ENCODE results near the gene RPL22. TPM values are rescaled to one million over a fixed set of nuclear protein-coding genes. Genes with fewer than 3 reads are reported as not detected.
"Not testable (repeated sequence)": the region's sequence is repeated elsewhere in the genome, so short reads cannot be mapped to it uniquely, and the experiment has no call there.

RPL22 gene
- total RNA-seq, 1 experiment from 2014 or later: 298 TPM

DNA sequence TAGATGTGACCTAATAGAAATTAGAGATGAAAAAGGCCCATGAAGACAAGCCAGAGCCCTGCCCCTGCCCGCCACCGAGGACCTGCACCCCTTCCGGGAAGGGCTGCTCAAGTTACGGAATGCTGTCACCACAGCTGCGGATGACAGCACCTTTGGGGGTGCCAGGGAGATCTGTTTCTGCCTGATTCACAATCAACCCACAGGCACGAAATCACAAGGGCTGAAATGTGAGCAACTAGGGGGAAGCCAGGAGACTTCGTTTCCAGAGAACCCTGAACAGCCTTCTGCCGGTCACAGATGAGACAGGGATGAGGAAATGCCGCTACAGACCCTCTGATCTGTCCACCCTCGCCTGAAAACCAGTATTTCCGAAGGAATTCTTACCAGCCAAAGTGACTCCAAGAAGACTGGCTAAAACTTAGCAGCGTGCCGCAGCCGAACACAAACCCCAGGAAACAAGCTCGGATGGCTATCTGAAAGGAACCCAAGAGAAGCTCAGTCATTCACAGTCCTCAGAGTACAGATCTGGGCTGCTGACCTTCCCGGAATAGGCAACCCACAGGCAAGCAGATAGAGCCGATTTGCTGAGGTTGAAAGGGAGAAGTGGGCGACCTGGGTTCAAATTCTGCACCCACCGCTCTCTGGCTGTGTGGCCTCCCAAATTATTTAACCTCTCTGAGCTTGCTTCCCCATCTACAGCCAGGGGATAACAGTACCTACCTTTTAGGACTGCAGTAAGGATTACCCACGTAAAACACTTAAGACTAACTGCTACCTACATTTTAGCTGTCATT lies 35.3 kb upstream of the RPL22 start:
- DNase-seq (ENCODE audit: extremely low read depth, low read depth): no peak

DNA sequence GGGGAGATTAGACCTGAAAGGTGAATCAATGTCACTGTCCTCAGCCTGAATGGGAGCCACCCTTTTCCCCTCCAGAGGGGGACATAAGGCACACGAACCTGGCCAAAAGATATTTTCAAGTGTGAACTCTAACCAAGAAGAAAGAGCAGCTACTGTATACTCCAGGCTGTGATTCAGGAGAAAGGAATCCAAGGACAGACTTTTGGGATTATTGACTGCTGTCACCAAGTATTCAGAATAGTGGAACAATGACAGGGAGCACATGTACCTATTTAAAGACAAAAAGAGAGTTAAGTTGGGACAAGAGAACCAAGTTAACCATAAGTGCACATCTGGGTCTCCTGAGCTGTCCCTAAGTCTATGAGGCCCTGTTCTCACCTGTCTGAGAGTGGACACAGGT lies 34.0 kb upstream of the RPL22 start:
- DNase-seq (ENCODE audit: extremely low read depth, low read depth): no peak

DNA sequence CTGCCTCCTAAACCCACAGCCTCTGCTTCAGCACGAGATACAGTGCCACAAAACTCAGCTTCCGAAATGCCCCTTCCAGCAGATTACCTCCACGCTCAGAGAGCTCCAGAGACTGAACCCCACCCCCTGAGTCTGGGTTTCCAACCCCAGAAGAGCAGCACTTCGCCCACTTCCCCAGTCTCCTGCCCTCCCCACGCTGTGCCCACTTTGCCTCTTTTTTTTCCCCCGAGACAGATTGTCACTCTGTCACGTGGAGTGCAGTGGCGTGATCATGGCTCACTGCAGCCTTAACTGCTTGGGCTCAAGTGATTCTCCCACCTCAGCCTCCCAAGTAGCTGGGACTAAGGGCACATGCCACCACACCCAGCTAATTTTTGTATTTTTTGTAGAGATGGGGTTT lies 26.3 kb upstream of the RPL22 start:
- no peak for DNase-seq (ENCODE audit: extremely low read depth, low read depth)

DNA sequence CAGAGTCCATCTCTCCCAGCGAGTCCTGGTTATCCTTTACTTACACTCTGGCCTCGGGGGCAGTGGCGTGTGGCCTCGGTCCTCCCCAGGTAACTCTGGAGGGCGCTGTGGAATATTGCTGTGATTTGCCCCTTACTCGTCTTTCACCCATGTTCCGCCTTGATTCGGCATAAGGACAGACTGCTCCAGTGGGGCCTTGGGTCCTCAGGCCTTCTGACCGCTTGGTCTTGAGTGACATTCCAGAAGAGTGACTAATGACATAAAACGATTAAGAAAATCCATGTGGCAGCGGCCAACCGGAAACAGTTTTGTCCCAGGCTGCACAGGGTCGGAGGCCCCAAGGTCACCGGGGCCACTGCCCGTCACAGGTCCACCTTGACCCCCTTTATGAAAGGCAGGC lies 25.3 kb upstream of the RPL22 start:
- no peak for DNase-seq (ENCODE audit: extremely low read depth, low read depth)

DNA sequence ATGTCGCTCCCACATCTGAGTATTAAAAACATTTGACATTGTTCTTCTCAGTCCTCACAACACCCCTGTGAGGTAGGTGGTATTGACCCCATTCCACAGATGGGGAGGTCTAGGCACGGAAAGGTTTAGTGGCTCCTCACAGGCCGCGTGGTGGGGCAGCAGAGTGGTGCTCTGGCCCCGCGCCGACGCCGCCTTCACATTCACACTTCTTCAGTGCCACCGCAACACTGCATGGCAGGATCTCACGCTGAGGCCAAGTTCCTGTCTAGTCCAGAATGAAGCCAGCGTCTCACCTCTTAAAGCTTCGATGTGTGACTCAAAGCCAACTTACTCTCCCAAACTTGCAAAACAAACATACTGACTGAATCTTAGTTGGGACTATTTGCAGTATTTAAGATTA lies 24.2 kb upstream of the RPL22 start:
- DNase-seq (ENCODE audit: extremely low read depth, low read depth): no peak

DNA sequence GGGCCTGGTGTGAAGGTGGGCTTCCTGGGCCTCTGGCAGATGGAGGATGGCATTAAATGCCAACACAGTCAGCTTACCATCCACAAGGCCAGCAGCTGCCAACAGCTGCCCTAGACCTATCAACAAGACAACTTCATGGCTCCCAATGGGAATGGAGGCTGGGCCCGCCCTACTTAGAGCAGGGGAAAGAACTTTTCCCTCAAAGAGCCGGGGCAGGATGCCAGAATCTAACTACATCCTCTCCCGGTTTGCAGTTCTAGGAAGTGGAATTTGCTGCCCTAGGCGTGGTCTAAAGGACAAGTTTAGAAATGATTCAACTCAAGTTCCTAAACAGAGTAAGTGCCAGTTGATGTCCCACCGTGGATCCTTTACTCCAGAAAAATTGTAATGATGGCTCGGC lies 23.2 kb upstream of the RPL22 start:
- no peak for DNase-seq (ENCODE audit: extremely low read depth, low read depth)

DNA sequence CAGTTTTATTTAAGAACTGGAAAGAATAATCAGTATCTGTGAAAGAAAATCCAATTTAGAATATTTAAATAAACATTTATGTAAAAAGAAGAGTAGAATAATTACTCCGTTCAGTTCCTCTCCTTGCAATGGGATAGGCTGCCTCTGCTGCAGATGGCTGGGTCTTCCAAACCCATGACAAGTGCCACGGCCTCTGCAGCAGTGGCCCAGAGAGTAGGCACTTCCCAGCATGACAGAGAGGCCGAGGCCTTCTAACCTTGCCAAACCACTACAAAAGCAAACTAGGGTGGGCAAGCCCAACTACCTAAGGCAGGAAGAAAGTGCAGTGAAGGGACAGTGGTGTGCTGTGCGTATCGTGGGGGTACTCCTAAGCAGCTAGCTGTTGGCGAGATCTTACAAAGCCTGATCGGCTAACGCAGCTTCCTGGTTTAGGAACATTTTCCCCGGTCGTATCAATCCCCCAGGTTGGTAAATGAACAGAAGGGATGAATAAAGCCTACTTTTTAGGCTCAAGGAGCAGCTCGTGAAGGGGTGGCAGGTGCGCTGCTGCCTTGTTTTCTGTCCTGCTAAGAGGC lies 21.9 kb upstream of the RPL22 start:
- no peak for DNase-seq (ENCODE audit: extremely low read depth, low read depth)

DNA sequence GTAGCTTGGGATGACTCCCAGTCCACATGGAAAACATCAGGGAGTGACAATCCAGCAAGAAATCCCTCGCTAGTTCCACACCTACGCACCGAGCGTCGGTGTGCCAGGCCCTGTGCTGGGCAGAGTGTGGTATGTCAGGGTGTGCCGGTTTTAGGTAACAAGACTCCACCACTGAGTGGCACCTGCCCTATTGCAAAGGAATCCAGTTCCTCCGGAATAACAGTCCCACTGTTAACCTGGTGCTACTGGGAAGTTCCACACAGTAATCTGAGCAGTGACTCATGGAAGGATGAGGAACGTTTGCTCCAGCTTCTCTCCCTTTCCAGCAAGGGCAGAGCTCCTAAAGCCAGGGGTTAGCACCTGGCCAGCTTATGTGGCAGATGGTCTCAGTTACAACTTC lies 20.8 kb upstream of the RPL22 start:
- no peak for DNase-seq (ENCODE audit: extremely low read depth, low read depth)

DNA sequence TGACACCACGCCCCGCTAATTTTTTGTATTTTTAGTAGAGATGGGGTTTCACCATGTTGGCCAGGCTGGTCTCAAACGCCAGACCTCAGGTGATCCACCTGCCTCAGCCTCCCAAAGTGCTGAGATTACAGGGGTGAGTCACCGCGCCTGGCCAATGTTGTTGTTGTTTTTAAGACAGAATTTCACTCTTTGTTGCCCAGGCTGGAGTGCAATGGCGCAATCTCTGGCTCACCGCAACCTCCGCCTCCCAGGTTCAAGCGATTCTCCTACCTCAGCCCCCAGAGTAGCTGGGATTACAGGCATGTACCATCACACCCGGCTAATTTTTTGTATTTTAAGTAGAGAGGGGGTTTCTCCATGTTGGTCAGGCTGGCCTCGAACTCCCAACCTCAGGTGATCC lies 20.2 kb upstream of the RPL22 start:
- not testable (repeated sequence) for DNase-seq (ENCODE audit: extremely low read depth, low read depth)

DNA sequence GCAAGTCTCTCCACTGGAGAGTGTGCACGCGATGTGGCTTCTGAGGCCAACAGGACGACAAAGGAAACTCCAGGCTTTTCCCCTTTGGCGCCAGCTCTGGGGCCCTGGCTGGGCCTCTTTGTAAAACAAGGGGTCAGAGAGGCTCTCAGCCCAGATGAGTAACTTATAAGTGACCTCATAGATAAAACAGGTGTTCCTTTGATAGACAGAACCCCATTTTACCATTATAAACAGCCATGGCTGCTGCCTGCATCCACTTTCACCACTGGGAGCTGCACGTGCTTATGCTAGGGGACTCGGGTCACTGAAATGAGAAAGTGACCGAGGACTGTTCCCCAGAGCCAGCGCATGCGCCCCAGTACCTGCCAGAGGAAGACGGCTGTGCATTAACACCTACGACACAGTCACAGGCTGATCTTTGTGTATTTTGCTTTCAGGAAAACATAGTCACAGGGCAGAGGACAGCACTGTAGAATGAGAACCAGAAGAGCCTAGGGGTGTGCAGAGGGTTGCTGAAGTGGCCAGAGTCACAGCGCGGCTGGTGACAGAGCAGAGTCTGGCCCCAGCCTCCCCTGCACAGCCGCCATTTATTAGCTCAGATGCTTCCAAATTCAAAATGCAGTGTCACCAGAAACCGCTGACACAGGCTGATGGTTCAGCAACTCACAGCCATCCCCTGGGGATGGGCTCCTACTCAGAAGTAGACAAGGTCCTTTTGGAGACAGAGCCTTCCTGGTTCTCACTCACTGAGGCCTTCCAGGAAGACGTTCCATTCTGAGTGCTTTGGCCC lies 19.2 kb upstream of the RPL22 start:
- no peak for DNase-seq (ENCODE audit: extremely low read depth, low read depth)

DNA sequence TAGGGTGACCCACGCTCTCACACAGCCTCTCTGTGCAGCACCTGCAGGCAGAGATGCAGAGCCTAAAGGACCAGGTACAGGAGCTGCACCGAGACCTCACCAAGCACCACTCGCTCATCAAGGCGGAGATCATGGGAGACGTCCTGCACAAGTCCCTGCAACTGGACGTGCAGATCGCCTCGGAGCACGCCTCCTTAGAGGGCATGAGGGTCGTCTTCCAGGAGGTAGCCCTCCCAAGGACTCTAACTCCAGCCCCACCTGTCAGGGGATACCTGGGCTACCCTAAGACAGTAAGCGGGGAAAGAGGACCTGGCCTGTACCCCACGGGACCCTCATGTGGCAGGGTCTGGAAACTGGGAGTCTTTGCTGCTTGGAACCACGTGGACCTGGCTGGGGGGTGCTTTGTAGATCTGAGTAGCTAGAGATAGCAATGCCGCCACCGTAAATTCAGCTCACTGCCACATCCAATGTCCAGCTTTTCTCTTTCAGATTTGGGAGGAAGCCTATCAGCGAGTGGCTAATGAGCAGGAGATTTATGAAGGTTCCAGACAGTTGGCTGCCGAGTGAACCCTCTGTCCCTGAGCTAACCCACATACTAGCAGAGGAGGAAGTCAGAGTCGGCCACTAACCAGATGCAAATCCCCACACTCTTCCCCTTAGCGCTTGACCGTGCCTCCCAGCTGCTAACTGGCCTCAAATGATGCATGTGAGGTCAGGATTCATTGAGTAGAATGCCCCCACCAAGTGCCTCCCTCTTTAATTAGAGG lies 13.0 kb upstream of the RPL22 start:
- DNase-seq (ENCODE audit: extremely low read depth, low read depth): no peak

DNA sequence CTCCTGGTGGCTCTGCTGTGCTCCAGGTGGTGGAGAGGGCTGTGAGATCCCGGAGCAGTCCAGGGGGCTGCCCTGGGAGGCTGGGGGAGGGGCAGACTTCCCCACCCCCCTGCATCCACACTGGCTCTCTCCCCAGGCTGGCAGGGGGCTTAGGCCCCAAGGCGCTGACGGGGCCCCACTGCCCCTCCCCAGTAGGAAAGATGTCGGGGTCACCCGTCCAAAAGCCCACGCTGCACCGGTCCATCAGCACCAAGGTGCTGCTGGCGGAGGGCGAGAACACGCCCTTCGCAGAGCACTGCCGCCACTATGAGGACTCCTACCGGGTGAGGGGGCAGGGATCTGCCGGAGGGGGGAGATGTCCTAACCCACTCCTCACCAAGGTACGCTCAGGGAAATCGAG lies 12.3 kb upstream of the RPL22 start:
- no peak for DNase-seq (ENCODE audit: extremely low read depth, low read depth)

DNA sequence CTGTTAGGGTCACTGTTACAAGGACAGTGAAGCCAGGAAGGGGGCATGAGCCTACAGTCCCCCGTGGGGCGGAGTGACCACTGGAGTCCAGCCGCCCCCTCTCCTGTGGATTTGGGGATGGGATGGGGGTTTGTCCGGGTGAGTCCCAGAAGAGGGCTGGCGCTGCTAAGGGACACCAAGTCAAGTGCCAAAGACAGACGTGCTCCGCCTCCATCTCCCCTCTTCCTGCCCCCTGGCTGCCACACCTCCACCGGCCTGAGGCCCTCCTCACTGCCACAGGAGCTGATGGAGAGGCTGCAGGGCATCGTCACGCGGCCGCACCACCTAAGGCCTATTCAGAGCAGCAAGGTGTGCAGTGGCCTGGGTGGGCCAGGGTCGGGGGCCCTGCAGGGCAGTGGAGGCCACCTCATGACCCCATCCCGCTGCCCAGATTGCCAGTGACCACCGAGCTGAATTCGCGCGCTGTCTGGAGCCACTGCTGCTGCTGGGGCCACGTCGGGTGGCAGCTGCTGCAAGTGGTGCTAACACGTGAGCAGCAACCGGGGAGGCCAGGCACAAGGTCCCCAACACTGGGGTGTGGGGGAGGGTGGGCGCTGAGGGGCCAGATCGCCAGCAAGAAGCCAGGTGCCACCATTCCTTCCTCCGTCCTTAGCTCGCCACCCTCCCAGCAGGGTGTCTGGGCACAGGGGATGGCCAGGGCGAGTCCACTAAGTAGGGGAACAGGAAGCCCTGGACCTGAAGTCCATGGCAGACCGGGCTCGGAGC lies 11.4 kb upstream of the RPL22 start:
- no peak for DNase-seq (ENCODE audit: extremely low read depth, low read depth)

DNA sequence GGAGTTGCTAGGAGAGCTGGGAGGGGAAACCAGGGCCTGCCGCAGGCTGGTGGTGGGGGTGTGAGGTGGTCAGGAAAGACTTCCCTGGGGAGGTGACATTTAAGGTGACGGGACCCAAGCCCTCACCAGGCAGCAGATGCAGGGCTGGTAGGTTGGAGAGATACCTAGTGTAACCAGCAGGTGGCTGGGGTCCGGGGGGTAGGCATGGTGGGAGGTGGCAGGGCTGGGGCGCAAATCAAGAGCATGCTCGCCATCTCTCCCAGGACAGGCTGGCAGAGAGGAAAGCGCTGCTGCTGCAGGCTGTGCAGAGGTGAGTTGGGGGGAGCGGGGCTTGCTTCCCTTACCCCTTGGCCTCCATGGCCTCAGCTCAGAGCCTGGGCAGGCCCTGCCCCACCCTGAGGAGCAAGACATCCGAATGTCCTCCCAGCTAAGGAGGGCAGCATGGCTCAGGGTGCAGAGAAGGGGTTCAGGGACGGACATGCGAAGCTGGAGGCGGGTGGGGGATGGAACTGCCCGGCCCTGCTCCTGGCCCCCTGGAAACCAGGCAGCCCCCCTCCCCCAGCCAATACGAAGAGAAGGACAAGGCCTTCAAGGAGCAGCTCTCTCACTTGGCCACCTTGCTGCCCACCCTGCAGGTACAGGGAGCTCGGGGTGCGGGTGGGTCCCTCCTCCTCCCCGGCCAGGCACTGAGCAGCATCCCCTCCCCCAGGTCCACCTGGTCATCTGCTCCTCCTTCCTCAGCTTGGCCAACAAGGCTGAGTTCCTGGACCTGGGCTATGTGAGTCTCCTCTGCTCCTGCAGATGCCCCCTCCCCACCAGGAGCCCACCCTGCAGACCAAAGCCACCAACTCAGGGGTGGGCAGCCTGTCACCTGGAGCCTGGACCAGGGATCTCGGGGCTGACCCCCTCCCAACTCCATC lies 10.5 kb upstream of the RPL22 start:
- no peak for DNase-seq (ENCODE audit: extremely low read depth, low read depth)

DNA sequence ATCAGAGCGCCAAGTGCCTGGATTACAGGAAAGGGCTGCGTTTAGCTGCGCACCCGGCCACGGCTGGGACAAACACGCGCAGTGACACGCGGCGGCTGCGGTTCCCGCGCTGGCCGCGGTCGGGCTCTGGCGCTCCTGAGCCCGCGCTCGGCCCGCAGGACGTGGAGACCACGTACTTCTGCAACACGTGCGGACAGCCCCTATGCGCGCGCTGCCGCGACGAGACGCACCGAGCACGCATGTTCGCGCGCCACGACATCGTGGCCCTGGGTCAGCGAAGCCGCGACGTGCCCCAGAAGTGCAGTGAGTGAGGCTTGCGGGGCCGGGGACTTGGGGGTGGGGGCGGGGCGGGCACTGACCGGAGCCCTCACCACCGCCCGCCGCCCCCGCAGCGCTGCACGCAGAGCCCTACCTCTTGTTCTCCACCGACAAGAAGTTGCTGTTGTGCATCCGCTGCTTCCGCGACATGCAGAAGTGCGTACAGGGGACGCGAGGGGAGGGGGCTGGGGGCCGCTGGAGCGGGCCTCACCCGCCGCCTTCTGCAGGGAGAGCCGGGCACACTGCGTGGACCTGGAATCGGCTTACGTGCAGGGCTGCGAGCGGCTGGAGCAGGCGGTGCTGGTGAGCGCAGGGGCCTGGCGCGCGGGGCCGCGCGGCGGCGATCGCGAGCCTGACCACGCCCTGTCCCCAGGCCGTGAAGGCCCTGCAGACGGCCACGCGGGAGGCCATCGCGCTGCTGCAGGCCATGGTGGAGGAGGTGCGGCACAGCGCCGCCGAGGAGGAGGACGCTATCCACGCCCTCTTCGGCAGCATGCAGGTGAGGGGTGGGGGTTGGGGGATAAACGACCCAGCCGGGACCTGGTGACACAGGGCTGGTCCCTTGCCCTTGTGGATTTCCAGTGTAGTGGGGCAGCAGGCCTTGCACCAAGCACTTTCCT lies 9.6 kb upstream of the RPL22 start:
- DNase-seq (ENCODE audit: extremely low read depth, low read depth): no peak

DNA sequence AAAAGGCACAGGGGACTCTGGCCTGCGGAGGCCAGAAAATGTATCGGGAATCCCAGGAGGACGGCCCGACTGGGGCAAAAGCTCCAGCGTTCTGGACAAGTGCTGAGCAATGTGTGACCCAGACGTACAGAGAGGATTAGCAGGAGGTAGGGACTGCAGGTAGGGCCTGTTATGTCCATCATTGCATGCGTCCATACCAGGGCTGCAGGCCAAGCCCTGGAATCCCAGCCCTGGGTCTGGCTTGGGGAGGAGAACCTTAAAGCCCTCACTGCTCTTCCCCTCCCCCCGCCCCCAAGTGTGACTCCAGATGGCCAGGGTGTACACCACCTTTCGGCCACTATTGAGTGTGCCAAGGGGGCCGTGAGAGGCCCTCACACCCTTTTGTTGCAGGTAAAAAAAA lies 8.5 kb upstream of the RPL22 start:
- no peak for DNase-seq (ENCODE audit: extremely low read depth, low read depth)

DNA sequence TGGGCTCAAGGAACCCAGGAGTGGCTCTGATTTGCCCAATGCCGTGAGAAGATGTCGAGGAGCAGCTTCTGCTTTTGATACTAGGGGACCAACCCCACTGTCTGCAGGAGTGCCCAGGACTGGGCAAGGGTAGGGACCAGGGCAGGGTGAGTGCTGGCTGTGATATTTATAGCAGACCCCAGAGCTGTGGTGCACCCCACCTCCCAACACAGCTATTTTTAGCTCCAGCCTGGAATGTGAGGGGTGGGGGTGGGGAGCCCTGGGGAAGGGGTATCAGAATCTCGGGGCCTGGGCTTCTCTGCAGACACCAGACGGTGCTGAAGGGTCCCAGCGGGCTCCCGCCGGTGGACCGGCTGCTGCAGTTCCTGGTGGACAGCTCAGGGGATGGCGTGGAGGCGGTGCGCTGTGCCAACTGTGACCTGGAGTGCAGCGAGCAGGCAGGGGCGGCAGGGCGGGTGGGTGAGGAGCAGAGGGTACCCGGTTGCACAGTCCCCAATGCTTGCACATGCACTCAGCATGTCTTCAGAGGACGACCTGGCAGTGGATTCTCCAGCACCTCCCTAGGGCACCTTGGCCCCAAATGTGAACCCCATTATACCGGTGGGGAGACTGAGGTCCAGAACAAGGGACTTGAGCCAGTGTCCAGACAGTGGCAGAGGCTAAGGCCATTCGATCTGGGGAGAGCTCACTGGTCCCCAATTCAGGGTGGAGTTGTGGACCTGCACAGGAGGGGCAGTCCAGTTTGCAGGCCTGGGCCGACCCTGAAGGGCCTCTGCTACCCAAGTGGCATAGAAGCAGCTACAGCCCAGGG lies 7.9 kb upstream of the RPL22 start:
- DNase-seq (ENCODE audit: extremely low read depth, low read depth): no peak

DNA sequence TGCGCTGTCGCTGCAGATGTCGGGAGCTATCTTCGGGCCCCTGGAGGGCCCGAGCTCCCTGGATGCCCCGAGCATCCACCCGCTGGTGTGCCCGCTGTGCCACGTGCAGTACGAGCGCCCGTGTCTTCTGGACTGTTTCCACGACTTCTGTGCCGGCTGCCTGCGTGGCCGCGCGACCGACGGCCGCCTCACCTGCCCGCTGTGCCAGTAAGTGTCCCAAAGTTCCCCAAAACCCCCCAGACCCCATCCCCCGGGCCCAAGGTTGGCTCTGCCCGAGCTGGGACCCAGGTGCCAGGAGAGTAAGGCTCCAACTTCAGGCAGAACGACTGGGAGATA lies 7.1 kb upstream of the RPL22 start:
- DNase-seq (ENCODE audit: extremely low read depth, low read depth): no peak

Data from NCI-H460 (cell line).